ENCODE results near the gene LRMDA. TPM values are rescaled to one million over a fixed set of nuclear protein-coding genes. Genes with fewer than 3 reads are reported as not detected.

Gene LRMDA
- total RNA-seq, 1 donor from 2014 or later: 2.1 TPM

DNA sequence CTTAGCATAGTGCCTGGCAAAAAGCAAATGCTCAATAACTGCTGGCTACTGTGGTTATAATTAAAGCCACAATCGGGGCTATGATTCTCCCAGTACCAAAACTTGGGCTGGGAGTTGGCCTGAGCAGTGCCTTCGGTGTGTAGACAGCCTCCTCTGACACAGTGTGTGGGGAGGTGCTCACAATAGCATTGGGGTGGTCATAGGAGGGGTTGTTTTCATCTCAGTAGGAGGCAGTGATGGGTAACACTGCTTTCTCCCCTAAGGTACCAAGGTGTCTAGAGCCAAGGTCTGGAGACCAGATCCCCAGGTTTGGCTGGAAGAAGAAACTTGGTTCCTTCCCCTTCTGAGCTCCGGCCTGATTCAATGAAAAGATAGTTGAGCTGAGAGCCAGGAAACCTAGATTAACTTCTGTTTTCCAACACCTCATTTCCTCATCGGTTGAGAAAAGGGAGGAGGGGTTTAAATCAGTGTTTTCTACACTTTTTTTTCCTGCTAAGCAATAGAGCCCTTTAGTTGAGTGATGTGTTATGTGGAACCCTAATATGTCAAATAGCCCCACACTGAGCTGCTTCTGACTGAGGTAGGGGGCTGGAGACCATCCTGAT, 68.2 kb downstream of the LRMDA start:
- no peak overlapping the region for H3K27ac Mint-ChIP-seq (ENCODE audit: unreplicated experiment)
- TF ChIP-seq, protein P1, sequence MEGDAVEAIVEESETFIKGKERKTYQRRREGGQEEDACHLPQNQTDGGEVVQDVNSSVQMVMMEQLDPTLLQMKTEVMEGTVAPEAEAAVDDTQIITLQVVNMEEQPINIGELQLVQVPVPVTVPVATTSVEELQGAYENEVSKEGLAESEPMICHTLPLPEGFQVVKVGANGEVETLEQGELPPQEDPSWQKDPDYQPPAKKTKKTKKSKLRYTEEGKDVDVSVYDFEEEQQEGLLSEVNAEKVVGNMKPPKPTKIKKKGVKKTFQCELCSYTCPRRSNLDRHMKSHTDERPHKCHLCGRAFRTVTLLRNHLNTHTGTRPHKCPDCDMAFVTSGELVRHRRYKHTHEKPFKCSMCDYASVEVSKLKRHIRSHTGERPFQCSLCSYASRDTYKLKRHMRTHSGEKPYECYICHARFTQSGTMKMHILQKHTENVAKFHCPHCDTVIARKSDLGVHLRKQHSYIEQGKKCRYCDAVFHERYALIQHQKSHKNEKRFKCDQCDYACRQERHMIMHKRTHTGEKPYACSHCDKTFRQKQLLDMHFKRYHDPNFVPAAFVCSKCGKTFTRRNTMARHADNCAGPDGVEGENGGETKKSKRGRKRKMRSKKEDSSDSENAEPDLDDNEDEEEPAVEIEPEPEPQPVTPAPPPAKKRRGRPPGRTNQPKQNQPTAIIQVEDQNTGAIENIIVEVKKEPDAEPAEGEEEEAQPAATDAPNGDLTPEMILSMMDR (IDR thresholded peaks at IDR 0.05; ENCODE audit: partially characterized antibody, unreplicated experiment): no peak
- no peaks in the 10 kb centered on the region for H3K27me3 Mint-ChIP-seq (ENCODE audit: unreplicated experiment)
- H3K36me3 Mint-ChIP-seq (ENCODE audit: unreplicated experiment): no peaks in the 10 kb centered on the region
- no peaks in the 10 kb centered on the region for H3K9me3 Mint-ChIP-seq (ENCODE audit: unreplicated experiment)
- H3K4me1 Mint-ChIP-seq (ENCODE audit: low read depth, unreplicated experiment): no peaks in the 10 kb centered on the region
- no peak overlapping the region for H3K4me3 Mint-ChIP-seq (ENCODE audit: unreplicated experiment)
- DNase-seq: no peak

DNA sequence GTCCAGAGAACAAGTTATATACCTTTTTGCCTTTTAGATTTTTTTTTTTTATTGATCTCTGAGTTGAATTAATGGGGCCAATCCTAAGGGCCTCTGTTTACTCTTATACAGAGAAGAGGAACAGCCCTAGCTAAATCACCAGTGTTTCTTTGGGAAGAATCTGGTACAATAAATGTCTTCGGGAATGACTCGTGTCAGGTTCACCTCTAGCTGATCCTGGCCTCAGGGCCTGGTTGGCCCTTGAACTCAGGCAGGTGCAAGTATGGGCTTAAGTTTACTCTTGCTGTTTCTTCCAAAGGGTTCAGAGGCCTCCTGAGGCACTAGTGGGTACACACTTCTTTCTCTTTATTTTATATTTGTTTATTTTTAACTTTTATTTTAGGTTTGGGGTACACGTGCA, 71.0 kb downstream of the LRMDA start:
- Mint-ChIP-seq H3K4me1 (ENCODE audit: low read depth, unreplicated experiment) (no peaks in the 10 kb centered on the region), H3K36me3 (ENCODE audit: unreplicated experiment) (no peaks in the 10 kb centered on the region), H3K4me3 (ENCODE audit: unreplicated experiment) (no peak overlapping the region), H3K9me3 (ENCODE audit: unreplicated experiment) (peaks cover 2% of the 10 kb centered on the region), H3K27me3 (ENCODE audit: unreplicated experiment) (no peaks in the 10 kb centered on the region), H3K27ac (ENCODE audit: unreplicated experiment) (no peak overlapping the region)
- no peak for DNase-seq
- TF ChIP-seq, protein P1 (IDR thresholded peaks at IDR 0.05; ENCODE audit: partially characterized antibody, unreplicated experiment): no peak

DNA sequence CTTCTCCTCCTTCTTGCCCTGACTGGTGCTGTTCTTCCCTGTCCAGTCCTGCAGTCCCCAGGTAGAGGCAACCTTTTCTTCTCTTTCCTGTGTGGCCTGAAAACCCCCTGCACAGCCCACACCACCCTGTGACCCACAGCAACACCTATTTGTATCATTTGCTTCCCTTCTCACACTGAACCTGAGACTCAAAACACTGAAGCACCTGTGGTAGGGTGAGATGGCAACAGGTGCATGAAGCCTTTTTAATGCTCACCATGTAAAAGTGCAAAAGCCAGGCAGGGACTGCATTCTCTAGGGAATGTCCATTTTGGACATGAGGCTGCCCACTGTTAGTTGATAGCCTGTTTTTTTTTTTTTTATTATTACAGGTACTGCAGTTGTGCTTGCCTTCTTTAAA, 71.4 kb downstream of the LRMDA start:
- H3K27ac Mint-ChIP-seq (ENCODE audit: unreplicated experiment): no peak overlapping the region
- no peaks in the 10 kb centered on the region for H3K4me1 Mint-ChIP-seq (ENCODE audit: low read depth, unreplicated experiment)
- H3K4me3 Mint-ChIP-seq (ENCODE audit: unreplicated experiment): no peak overlapping the region
- TF ChIP-seq, protein P1 (IDR thresholded peaks at IDR 0.05; ENCODE audit: partially characterized antibody, unreplicated experiment): no peak
- no peak for DNase-seq
- H3K27me3 Mint-ChIP-seq (ENCODE audit: unreplicated experiment): no peaks in the 10 kb centered on the region
- peaks cover 2% of the 10 kb centered on the region for H3K9me3 Mint-ChIP-seq (ENCODE audit: unreplicated experiment)
- no peaks in the 10 kb centered on the region for H3K36me3 Mint-ChIP-seq (ENCODE audit: unreplicated experiment)

DNA sequence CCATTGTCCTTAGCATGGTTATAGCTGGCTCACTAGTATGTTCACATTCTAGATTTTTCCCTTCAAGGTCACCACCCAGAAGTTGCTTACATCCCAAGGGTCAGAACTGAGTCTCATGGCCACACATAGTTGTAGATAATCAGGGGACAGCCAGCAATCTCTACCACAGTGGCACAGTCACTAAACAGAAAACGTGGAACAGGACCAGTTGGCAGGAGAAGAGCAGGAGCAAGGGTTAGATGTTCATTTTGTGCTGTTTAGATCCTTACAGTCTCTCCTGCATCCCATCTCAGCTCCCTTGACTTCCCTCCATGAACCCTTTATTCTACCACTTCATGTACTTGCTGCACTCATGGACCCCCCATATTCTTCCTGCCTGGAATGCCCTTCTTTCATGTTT, 73.9 kb downstream of the LRMDA start:
- Mint-ChIP-seq H3K9me3 (ENCODE audit: unreplicated experiment) (peaks cover 2% of the 10 kb centered on the region), H3K4me3 (ENCODE audit: unreplicated experiment) (no peak overlapping the region), H3K27ac (ENCODE audit: unreplicated experiment) (no peak overlapping the region), H3K27me3 (ENCODE audit: unreplicated experiment) (no peaks in the 10 kb centered on the region), H3K4me1 (ENCODE audit: low read depth, unreplicated experiment) (no peaks in the 10 kb centered on the region), H3K36me3 (ENCODE audit: unreplicated experiment) (no peaks in the 10 kb centered on the region)
- TF ChIP-seq, protein P1 (IDR thresholded peaks at IDR 0.05; ENCODE audit: partially characterized antibody, unreplicated experiment): no peak
- DNase-seq: no peak

DNA sequence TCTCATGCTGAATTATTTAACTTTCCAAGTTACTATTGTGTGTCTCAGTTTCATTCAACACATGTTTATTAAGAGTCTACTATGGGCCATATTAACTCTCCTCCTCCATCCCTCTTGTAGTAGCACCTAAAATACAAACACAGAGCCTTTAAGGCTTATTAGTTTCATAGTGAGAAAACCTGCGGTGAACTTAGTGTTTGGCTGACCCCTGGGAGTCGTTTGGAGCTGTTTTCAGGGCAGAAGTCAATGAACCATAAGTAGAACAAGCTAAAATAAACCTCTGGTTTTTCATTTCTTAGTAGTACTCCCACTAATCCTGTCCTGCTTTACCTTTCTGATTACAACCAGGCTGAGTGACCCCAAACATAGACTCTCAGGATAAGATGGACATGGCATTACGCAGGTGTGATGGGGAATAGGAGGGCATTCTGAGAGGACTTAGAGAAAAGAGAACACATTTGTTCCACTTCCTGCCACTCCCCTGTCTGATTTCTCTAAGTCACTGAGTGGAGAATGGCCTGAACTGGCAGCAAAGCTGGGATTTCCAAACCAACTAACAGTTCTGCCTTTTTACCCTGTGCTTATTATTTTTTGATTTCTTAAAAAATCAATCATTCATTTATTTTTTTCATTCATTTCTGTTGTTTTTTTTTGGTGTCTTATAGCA, 74.5 kb downstream of the LRMDA start:
- Mint-ChIP-seq H3K4me1 (ENCODE audit: low read depth, unreplicated experiment) (no peaks in the 10 kb centered on the region), H3K27ac (ENCODE audit: unreplicated experiment) (no peak overlapping the region), H3K9me3 (ENCODE audit: unreplicated experiment) (peaks cover 2% of the 10 kb centered on the region), H3K4me3 (ENCODE audit: unreplicated experiment) (no peak overlapping the region), H3K27me3 (ENCODE audit: unreplicated experiment) (no peaks in the 10 kb centered on the region), H3K36me3 (ENCODE audit: unreplicated experiment) (no peaks in the 10 kb centered on the region)
- TF ChIP-seq, protein P1 (IDR thresholded peaks at IDR 0.05; ENCODE audit: partially characterized antibody, unreplicated experiment): no peak
- DNase-seq: no peak
